HG03565 (cell line): ENCODE results near the gene CUX1.
"Not testable (repeated sequence)": the region's sequence is repeated elsewhere in the genome, so short reads cannot be mapped to it uniquely, and the experiment has no call there.

ENCODE experiments used
- ATAC-seq: cut with Tn5 transposase; IDR thresholded peaks from one replicate; pipeline ENCODE4 v1.9.1; 2021; ENCODE audit warnings: mild to moderate bottlenecking, moderate library complexity; ENCODE audit not compliant: unreplicated experiment

CUX1 gene

GRCh38 chr7:102318482-102318971 is 501.1 kb downstream of the CUX1 start:
- ATAC-seq, result no peak

DNA sequence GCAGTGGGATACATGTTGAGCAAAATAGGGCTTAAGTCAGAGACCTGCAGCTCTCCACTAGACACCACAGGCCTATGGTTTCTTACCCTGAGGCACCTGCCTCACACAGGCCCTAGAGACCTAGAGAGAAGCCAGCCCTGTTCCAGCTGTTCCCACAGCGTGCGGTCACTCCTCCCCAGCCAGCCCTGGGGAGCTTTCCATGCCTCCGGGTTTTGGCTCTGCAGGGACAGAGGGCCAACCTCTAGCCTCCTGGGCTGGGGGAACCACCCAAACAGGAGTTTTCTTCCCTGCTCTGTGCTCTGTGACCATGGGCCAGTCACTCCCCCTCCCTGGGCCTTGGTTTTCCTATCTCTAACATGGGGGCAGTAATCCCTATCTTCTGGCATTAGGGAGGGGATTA is 502.2 kb downstream of the CUX1 start:
- ATAC-seq, result no peak

DNA sequence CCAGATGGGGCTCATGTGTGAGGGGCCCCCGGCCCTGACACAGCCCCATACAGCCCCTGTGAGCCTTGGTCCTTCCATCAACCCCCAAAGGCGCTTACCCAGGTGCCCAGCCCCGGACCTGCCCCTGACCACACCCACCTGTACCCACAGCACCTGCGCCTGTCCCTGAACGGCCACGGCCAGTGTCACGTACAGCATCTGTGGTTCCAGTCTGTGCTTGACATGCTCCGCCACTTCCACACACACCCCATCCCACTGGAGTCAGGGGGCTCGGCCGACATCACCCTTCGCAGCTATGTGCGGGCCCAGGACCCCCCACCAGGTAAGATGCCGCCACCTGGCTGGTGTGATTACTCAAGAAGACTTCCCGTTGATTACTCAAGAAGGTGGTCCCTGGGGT is 502.8 kb downstream of the CUX1 start:
- no peak for ATAC-seq

DNA sequence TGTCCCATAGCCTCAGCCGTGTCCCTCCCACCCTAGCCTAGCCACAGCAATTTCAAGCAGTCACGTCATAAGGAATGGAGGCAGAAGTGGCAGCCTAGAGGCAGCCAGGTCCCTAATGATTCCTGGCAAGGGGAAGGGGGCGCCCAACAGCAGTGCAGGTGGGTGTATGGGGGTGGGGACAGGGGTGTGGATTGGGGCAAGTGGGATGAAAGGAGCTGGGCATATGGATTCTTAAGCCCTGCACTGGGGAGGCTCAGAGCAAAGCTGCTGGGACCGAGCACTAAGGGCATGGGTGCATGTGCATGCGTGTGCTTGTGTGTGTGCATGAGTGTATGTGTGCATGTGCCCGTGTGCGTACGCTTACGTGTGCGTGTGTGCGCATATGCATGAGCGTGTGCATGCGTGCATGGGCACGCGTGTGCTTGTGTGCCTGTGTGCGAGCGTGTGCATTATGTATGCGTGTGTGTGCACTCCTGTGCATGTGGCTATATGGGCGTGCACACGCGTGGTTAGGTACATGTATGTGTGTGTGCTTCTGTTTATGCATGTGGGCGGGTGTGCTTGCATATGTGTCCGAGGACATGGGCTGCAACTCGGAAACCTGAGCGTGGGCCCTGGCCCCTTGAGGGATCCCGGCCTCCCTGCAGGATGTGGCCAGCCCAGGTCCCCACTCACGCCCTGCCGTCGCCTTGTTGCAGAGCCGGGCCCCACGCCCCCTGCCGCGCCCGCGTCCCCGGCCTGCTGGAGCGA is 503.4 kb downstream of the CUX1 start:
- ATAC-seq, result no peak

DNA sequence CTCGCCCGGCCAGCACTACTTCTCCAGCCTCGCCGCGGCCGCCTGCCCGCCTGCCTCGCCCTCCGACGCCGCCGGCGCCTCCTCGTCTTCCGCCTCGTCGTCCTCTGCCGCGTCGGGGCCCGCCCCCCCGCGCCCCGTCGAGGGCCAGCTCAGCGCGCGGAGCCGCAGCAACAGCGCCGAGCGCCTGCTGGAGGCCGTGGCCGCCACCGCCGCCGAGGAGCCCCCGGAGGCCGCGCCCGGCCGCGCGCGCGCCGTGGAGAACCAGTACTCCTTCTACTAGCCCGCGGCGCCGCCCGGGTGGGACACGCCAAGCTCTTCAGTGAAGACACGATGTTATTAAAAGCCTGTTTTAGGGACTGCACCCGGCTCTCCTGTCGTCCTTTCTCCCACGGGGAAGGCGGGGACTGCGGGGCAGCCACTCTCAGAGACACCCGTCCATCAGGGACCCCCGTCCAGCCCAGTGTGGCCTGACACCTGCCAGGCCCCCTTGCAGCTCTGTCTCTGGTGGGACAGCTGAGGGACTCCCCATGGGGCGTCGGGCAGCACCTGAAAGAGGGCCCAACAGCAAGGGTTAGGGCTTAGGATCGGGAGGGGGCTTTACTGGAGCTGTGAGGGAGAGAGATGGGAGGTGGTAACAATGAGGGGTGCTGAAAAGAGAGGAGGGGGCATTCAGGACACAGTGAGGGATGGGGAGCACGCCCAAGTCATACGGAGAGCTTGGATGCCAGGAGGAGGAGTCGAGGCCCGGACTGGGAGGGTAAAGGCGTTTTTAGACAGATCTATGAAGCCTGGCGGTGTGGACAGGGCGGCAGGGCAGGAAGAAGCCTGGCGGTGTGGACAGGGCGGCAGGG is 504.1 kb downstream of the CUX1 start:
- no peak for ATAC-seq

- no peak for ATAC-seq
Measured at GRCh38 chr7:102322202-102322715, 504.8 kb downstream of the CUX1 start.

GRCh38 chr7:102323914-102324195 is 506.4 kb downstream of the CUX1 start:
- no peak for ATAC-seq

DNA sequence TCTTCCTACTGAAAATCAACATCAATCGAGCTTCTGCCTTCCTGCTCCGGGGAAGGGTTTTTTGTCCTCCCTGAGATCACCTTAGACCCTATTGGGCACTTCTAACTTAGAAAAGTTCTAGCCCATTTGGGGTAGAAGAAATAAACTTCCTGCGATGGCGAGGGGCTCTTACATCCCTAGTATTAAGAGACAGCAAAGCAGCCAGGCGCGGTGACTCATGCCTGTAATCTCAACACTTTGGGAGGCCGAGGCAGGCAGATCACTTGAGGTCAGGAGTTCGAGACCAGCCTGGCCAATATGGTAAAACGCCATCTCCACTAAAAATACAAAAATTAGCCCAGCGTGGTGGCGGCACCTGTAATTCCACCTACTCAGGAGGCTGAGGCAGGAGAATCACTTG is 507.7 kb downstream of the CUX1 start:
- not testable (repeated sequence) for ATAC-seq

DNA sequence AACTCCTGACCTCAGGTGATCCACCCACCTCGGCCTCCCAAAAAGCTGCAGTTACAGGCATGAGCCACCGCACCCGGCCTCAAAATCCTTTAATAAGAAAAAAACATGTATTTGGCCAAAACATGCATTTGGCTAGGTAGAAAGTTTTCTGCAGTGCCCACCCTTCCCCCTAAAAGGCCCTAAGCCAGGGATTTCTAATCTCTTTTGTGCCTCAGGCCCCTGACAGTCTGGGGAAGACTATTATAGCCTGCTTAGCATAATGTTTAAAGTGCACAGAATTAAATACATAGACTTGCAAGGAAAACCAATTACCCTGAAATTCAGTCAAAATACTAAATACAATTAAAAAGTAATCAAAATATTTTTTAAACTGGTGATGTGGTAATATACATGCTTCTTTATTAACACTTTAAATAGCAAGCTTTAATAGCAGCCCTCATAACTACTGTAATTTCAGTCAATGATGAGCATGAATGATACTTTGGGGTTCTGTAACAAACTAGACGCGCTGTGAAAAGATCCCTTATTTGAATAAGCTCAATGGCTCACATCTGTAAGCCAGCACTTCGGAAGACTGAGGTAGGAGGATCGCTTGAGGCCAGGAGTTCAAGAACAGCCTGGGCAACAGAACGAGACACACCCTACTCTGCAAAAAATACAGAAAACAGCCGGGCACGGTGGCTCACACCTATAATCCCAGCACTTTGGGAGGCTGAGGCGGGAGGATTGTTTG is 508.9 kb downstream of the CUX1 start:
- ATAC-seq, result no peak

- ATAC-seq, result not testable (repeated sequence)
Measured at GRCh38 chr7:102327183-102327582, 509.8 kb downstream of the CUX1 start.

DNA sequence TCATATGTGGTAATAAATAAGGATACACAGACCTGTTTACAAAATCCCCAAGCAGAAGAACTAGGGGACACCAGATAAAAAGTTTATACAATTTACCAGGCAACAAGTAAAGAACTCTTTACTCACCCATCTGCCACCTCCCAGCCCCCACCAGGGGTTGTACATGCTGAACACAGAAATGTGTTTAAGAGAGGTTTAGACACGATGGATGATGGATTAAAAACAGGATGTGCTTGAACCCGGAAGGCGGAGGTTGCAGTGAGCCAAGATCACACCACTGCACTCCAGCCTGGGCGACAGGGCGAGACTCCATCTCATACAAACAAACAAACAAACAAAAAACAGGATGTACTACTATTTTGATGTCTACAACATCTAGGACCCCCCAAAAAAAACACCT is 511.4 kb downstream of the CUX1 start:
- ATAC-seq, result not testable (repeated sequence)

GRCh38 chr7:102329366-102329765 is 511.9 kb downstream of the CUX1 start:
- ATAC-seq, result not testable (repeated sequence)

DNA sequence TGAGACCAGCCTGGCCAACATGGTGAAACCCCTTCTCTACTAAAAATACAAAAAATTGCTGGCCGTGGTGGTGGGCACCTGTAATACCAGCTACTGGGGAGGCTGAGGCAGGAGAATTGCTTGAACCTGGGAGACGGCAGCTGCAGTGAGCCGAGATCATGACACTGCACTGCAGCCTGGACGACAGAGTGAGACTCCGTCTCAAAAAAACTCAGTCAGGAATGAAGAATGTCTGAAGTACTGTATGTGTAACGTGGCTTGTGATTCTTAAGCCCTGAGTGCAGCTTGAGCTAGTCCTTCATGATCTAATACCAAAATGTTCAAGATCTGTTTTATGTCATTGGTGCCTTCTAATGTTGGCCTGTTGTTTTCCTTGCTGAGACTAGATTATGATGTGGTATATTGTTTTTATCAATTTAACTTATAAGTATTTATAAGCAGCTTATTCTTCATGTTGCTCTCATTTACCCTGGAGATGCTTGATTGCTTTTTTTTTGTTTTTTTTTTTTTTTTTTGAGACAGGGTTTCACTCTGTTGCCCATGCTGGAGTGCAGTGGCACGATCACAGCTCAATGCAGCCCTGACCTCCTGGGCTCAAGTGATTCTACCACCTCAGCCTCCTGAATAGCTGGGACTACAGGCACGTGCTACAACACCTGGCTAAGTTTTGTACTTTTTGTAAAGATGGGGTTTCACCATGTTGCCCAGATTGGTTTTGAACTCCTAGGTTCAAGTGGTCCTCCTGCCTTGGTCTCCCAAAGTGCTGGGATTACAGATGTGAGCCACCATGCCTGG is 513.4 kb downstream of the CUX1 start:
- not testable (repeated sequence) for ATAC-seq
